WTC11 (cell line): ENCODE data around the gene TTC38. TPM values are rescaled to one million over a fixed set of nuclear protein-coding genes. Genes with fewer than 3 reads are reported as not detected.

Source experiments
- ATAC-seq: fragments of 200-7000 bp; cut with Tn5 transposase; 2 replicates; pipeline ENCODE4 v1.10.0; 2021; ENCODE audit warnings: mild to moderate bottlenecking, moderate library complexity
- CTCF ChIA-PET: fragments of 300-600 bp; sonication (Branson Sonifier 250); formaldehyde crosslinking; loops from one replicate; lab custom pipeline; 2021; ENCODE audit warnings: antibody characterized with exemption; lab: Charles Lee
- POLR2A ChIA-PET: fragments of 350-600 bp; sonication (Branson Sonifier 250); formaldehyde crosslinking; loops from one replicate; lab custom pipeline; 2021; ENCODE audit warnings: antibody characterized with exemption; lab: Charles Lee
- DNase-seq: peaks from one replicate; pipeline ENCODE4 v3.0.0; 2021; ENCODE audit warnings: low spot score
- H3K27ac Mint-ChIP-seq: 2 replicates; pipeline ENCODE4 v1.8.0; 2021; ENCODE audit warnings: mixed read lengths
- H3K27me3 Mint-ChIP-seq: 2 replicates; pipeline ENCODE4 v1.8.0; 2021; ENCODE audit warnings: low read depth, mild to moderate bottlenecking, moderate library complexity, mixed read lengths
- H3K36me3 Mint-ChIP-seq: 2 replicates; pipeline ENCODE4 v1.8.0; 2021; ENCODE audit warnings: mixed read lengths
- H3K4me1 Mint-ChIP-seq: 2 replicates; pipeline ENCODE4 v1.8.0; 2022; ENCODE audit warnings: mixed read lengths
- H3K4me3 Mint-ChIP-seq: 2 replicates; pipeline ENCODE4 v1.8.0; 2021; ENCODE audit warnings: mild to moderate bottlenecking, moderate library complexity, mixed read lengths
- H3K9me3 Mint-ChIP-seq: 2 replicates; pipeline ENCODE4 v1.8.0; 2021; ENCODE audit warnings: mixed read lengths
- ATF1 ChIP-seq: sonication (generic); formaldehyde crosslinking; IDR thresholded peaks from 2 replicates; pipeline ENCODE4 v1.8.1; 2023; ENCODE audit warnings: mild to moderate bottlenecking, moderate library complexity, missing genetic modification reagents
- CBFB ChIP-seq: sonication (generic); formaldehyde crosslinking; IDR thresholded peaks from 2 replicates; pipeline ENCODE4 v1.8.1; 2022; ENCODE audit warnings: mild to moderate bottlenecking, low read depth, missing genetic modification reagents
- CDX4 ChIP-seq: fragments of 250-450 bp; sonication (Bioruptor Pico); IDR thresholded peaks from 2 replicates; pipeline ENCODE4 v1.9.0; 2021; ENCODE audit warnings: moderate library complexity, mild to moderate bottlenecking, inconsistent platforms, borderline replicate concordance
- CREB1 ChIP-seq: sonication (generic); formaldehyde crosslinking; IDR thresholded peaks from 2 replicates; pipeline ENCODE4 v1.8.0; 2023; ENCODE audit warnings: mild to moderate bottlenecking, missing genetic modification reagents
- CTCF ChIP-seq: fragments of 200-600 bp; IDR thresholded peaks from 2 replicates; pipeline ENCODE4 v1.8.0; 2022; ENCODE audit warnings: antibody characterized with exemption
- ELF4 ChIP-seq: sonication (generic); formaldehyde crosslinking; IDR thresholded peaks from 2 replicates; pipeline ENCODE4 v1.8.1; 2022; ENCODE audit warnings: low read depth, mild to moderate bottlenecking, moderate library complexity, missing genetic modification reagents
- ERG ChIP-seq: fragments of 250-450 bp; sonication (Bioruptor Pico); IDR thresholded peaks from 2 replicates; pipeline ENCODE4 v1.8.0; 2021; ENCODE audit warnings: mild to moderate bottlenecking
- FOXJ3 ChIP-seq: sonication (generic); formaldehyde crosslinking; IDR thresholded peaks from 2 replicates; pipeline ENCODE4 v1.9.0; 2021; ENCODE audit warnings: missing genetic modification reagents, mild to moderate bottlenecking, borderline replicate concordance
- FOXK1 ChIP-seq: sonication (generic); formaldehyde crosslinking; IDR thresholded peaks from 2 replicates; pipeline ENCODE4 v1.8.0; 2022; ENCODE audit warnings: mild to moderate bottlenecking, moderate library complexity, missing genetic modification reagents
- FOXP1 ChIP-seq: sonication (generic); formaldehyde crosslinking; IDR thresholded peaks from 2 replicates; pipeline ENCODE4 v1.8.0; 2022; ENCODE audit warnings: missing genetic modification reagents, mild to moderate bottlenecking, moderate library complexity, borderline replicate concordance
- GRHL2 ChIP-seq: fragments of 250-450 bp; sonication (Bioruptor Pico); IDR thresholded peaks from 2 replicates; pipeline ENCODE4 v1.8.0; 2022; ENCODE audit warnings: mild to moderate bottlenecking, moderate library complexity; ENCODE audit not compliant: insufficient replicate concordance, severe bottlenecking
- HMGA2 ChIP-seq: fragments of 250-450 bp; sonication (Bioruptor Pico); IDR thresholded peaks from 2 replicates; pipeline ENCODE4 v1.4.0; 2021; ENCODE audit warnings: mild to moderate bottlenecking, moderate library complexity
- NFE2L1 ChIP-seq: sonication (generic); formaldehyde crosslinking; IDR thresholded peaks from 2 replicates; pipeline ENCODE4 v1.8.1; 2023; ENCODE audit warnings: missing genetic modification reagents
- NR1H2 ChIP-seq: sonication (generic); formaldehyde crosslinking; IDR thresholded peaks from 2 replicates; pipeline ENCODE4 v1.9.0; 2021; ENCODE audit warnings: mild to moderate bottlenecking, moderate library complexity, missing genetic modification reagents
- NR3C1 ChIP-seq: sonication (generic); formaldehyde crosslinking; conservative IDR thresholded peaks from 2 replicates; pipeline ENCODE4 v1.8.1; 2023; ENCODE audit warnings: low read depth, mild to moderate bottlenecking, missing genetic modification reagents
- PREB ChIP-seq: sonication (generic); formaldehyde crosslinking; IDR thresholded peaks from 2 replicates; pipeline ENCODE4 v1.8.1; 2022; ENCODE audit warnings: mild to moderate bottlenecking, missing genetic modification reagents, moderate library complexity, borderline replicate concordance
- TCF7 ChIP-seq: sonication (generic); formaldehyde crosslinking; IDR thresholded peaks from 2 replicates; pipeline ENCODE4 v1.8.0; 2022; ENCODE audit warnings: mild to moderate bottlenecking, low read depth, missing genetic modification reagents, moderate library complexity
- TEAD1 ChIP-seq: sonication (generic); formaldehyde crosslinking; IDR thresholded peaks from 2 replicates; pipeline ENCODE4 v1.8.0; 2022; ENCODE audit warnings: mild to moderate bottlenecking, missing genetic modification reagents
- TEAD4 ChIP-seq: sonication (generic); formaldehyde crosslinking; IDR thresholded peaks from 2 replicates; pipeline ENCODE4 v1.8.0; 2022; ENCODE audit warnings: mild to moderate bottlenecking, missing genetic modification reagents
- ZNF121 ChIP-seq: sonication (generic); formaldehyde crosslinking; IDR thresholded peaks from 2 replicates; pipeline ENCODE4 v1.8.0; 2023; ENCODE audit warnings: missing genetic modification reagents
- ZNF232 ChIP-seq: sonication (generic); formaldehyde crosslinking; IDR thresholded peaks from 2 replicates; pipeline ENCODE4 v1.8.0; 2022; ENCODE audit warnings: mild to moderate bottlenecking, missing genetic modification reagents
- ZNF317 ChIP-seq: sonication (generic); formaldehyde crosslinking; IDR thresholded peaks from 2 replicates; pipeline ENCODE4 v1.8.1; 2023; ENCODE audit warnings: low read depth, mild to moderate bottlenecking, moderate library complexity, missing genetic modification reagents, borderline replicate concordance
- total RNA-seq: library from RNA; stranded (reverse); gene quantifications from 3 replicates; pipeline ENCODE4 v1.2.3, GENCODE V29; 2021
- TF ChIP-seq, protein P1 (sequence below): fragments of 250-450 bp; sonication (Bioruptor Pico); IDR thresholded peaks from 2 replicates; pipeline ENCODE4 v2.1.2; 2022; ENCODE audit warnings: mild to moderate bottlenecking, moderate library complexity
- TF ChIP-seq, protein P2 (sequence below): sonication (generic); formaldehyde crosslinking; IDR thresholded peaks from 2 replicates; pipeline ENCODE4 v1.8.1; 2022; ENCODE audit warnings: mild to moderate bottlenecking, moderate library complexity, missing genetic modification reagents
- TF ChIP-seq, protein P3 (sequence below): sonication (generic); formaldehyde crosslinking; IDR thresholded peaks from 2 replicates; pipeline ENCODE4 v1.8.1; 2022; ENCODE audit warnings: low read depth, missing genetic modification reagents, borderline replicate concordance

Gene TTC38
- total RNA-seq, 1 experiment from 2014 or later = 20.7 TPM

- no peaks in the 10 kb centered on the region for H3K27me3 Mint-ChIP-seq
- H3K36me3 Mint-ChIP-seq = peaks cover 3% of the 10 kb centered on the region; the same call in 1 of the 2 replicates
- TF ChIP-seq ZNF317 (CRISPR knock-in tag) = no peak
- TF ChIP-seq FOXP1 (CRISPR knock-in tag) = no peak
- DNase-seq (no peak), ATAC-seq (no peak)
- peaks cover 6% of the 10 kb centered on the region for H3K9me3 Mint-ChIP-seq
- H3K4me3 Mint-ChIP-seq = no peak overlapping the region
- no peak overlapping the region for H3K27ac Mint-ChIP-seq
- ChIA-PET POLR2A (no interaction called here), CTCF (no interaction called here)
- H3K4me1 Mint-ChIP-seq = peaks cover 3% of the 10 kb centered on the region
Observed at GRCh38 chr22:46226577-46226976, 41.2 kb upstream of the TTC38 start.

DNA sequence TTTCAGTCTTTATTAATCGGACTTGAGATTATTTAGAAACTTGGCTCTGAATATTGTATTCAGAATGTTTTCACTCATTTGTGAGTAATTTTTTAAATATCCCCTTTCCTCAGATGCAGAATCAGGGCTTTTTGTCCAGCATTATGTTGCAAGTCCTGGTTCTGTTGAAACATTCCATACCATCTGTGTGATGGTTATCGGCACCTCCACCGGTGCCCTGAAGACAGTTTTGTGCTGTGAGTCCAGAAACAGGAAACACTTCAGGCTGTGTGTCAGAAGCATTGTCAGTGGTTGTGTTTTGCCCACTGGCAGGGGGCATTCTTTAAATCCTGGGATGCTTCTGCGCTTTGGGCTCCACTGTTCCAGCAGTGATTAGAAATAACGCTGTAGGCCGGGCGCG lies 38.1 kb upstream of the TTC38 start:
- POLR2A ChIA-PET = no interaction called here
- TF ChIP-seq ELF4 (no peak), TEAD4 (CRISPR knock-in tag) (no peak), NR3C1 (no peak), ATF1 (no peak), CREB1 (CRISPR knock-in tag) (no peak), NR1H2 (CRISPR knock-in tag) (no peak), ZNF232 (CRISPR knock-in tag) (no peak), PREB (CRISPR knock-in tag) (no peak), CBFB (CRISPR knock-in tag) (no peak), GRHL2 (CRISPR knock-in tag) (no peak), CDX4 (CRISPR knock-in tag) (no peak), TCF7 (no peak), HMGA2 (no peak), ZNF121 (CRISPR knock-in tag) (no peak), ZNF317 (CRISPR knock-in tag) (no peak), TEAD1 (CRISPR knock-in tag) (no peak)
- TF ChIP-seq, protein P1, sequence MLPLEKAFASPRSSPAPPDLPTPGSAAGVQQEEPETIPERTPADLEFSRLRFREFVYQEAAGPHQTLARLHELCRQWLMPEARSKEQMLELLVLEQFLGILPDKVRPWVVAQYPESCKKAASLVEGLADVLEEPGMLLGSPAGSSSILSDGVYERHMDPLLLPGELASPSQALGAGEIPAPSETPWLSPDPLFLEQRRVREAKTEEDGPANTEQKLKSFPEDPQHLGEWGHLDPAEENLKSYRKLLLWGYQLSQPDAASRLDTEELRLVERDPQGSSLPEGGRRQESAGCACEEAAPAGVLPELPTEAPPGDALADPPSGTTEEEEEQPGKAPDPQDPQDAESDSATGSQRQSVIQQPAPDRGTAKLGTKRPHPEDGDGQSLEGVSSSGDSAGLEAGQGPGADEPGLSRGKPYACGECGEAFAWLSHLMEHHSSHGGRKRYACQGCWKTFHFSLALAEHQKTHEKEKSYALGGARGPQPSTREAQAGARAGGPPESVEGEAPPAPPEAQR (CRISPR knock-in tag) = no peak
- Mint-ChIP-seq H3K36me3 (peaks cover 3% of the 10 kb centered on the region; the same call in 1 of the 2 replicates), H3K27me3 (no peaks in the 10 kb centered on the region), H3K27ac (no peak overlapping the region), H3K9me3 (peaks cover 6% of the 10 kb centered on the region), H3K4me1 (no peaks in the 10 kb centered on the region), H3K4me3 (no peak overlapping the region)
- ATAC-seq (no peak), DNase-seq (no peak)
- CTCF ChIA-PET = no interaction called here

GRCh38 chr22:46230262-46230901 lies 37.4 kb upstream of the TTC38 start:
- H3K4me3 Mint-ChIP-seq = no peak overlapping the region
- POLR2A ChIA-PET = no interaction called here
- H3K36me3 Mint-ChIP-seq = peaks cover 3% of the 10 kb centered on the region; the same call in 1 of the 2 replicates
- H3K9me3 Mint-ChIP-seq = peaks cover 6% of the 10 kb centered on the region
- no peaks in the 10 kb centered on the region for H3K4me1 Mint-ChIP-seq
- DNase-seq (no peak), ATAC-seq (no peak)
- H3K27me3 Mint-ChIP-seq = no peaks in the 10 kb centered on the region
- CTCF ChIA-PET = no interaction called here
- no peak overlapping the region; the same call in 1 of the 2 replicates for H3K27ac Mint-ChIP-seq
- TF ChIP-seq ELF4 (no peak), FOXJ3 (CRISPR knock-in tag) (no peak), ERG (no peak), CTCF (no peak), NFE2L1 (CRISPR knock-in tag) (no peak), FOXK1 (no peak)
- TF ChIP-seq, protein P2, sequence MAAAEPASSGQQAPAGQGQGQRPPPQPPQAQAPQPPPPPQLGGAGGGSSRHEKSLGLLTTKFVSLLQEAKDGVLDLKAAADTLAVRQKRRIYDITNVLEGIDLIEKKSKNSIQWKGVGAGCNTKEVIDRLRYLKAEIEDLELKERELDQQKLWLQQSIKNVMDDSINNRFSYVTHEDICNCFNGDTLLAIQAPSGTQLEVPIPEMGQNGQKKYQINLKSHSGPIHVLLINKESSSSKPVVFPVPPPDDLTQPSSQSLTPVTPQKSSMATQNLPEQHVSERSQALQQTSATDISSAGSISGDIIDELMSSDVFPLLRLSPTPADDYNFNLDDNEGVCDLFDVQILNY (CRISPR knock-in tag) = no peak
- TF ChIP-seq, protein P3, sequence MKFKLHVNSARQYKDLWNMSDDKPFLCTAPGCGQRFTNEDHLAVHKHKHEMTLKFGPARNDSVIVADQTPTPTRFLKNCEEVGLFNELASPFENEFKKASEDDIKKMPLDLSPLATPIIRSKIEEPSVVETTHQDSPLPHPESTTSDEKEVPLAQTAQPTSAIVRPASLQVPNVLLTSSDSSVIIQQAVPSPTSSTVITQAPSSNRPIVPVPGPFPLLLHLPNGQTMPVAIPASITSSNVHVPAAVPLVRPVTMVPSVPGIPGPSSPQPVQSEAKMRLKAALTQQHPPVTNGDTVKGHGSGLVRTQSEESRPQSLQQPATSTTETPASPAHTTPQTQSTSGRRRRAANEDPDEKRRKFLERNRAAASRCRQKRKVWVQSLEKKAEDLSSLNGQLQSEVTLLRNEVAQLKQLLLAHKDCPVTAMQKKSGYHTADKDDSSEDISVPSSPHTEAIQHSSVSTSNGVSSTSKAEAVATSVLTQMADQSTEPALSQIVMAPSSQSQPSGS (CRISPR knock-in tag) = no peak
